GM12872 (cell line): ENCODE data around the gene ZGLP1.

Experiments
- TF ChIP-seq, protein P1 (sequence below): IDR thresholded peaks from 3 replicates; pipeline ENCODE4 v1.5.1; 2011; ENCODE audit warnings: low read depth, mild to moderate bottlenecking, low read length, moderate library complexity; ENCODE audit not compliant: insufficient read depth

Gene ZGLP1

DNA sequence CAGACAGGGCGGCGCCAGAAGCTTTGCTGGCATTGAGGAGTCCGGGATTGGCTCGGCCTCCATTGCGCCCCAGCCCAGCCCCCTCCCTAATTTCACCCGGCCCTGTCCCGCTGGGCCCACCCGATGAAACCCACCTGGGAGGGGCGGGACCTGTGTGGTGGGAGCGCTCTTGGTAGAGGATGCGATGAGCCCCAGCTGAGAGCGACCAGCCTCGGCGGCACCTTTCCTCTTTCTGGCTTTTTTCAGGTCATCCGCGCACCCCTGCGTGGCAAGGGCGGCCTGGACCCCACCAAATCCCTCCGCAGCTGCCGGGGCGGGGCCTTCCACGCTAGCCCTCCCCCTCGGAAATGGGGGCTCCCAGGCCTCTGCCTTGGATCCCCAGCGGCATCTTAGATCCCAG, at the start of gene ZGLP1:
TSS of gene ZGLP1 (minus strand) at position 393 of the 400 bp plus-strand sequence.
- TF ChIP-seq, protein P1, sequence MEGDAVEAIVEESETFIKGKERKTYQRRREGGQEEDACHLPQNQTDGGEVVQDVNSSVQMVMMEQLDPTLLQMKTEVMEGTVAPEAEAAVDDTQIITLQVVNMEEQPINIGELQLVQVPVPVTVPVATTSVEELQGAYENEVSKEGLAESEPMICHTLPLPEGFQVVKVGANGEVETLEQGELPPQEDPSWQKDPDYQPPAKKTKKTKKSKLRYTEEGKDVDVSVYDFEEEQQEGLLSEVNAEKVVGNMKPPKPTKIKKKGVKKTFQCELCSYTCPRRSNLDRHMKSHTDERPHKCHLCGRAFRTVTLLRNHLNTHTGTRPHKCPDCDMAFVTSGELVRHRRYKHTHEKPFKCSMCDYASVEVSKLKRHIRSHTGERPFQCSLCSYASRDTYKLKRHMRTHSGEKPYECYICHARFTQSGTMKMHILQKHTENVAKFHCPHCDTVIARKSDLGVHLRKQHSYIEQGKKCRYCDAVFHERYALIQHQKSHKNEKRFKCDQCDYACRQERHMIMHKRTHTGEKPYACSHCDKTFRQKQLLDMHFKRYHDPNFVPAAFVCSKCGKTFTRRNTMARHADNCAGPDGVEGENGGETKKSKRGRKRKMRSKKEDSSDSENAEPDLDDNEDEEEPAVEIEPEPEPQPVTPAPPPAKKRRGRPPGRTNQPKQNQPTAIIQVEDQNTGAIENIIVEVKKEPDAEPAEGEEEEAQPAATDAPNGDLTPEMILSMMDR, result no peak

DNA sequence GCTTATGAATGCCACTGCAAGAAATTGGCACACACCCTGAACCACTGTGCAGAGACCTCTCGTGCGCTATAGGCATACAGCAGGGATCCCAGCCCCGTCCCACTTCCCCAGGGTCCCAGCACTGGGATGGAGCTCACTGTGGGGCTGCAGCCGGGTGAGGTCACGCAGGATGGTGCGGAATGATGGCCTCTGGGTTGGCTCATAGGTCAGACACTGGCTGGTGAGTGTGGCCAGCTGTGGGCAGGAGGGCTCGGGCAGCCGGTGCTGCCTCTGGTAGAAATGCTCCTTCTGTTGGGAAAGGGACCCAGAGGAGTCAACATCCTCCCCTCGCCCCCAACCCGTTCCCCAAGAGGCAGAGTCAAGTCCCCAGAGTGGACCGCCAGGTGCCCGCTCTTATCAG, 46.8 kb upstream of the ZGLP1 start:
- TF ChIP-seq, protein P1, result no peak

DNA sequence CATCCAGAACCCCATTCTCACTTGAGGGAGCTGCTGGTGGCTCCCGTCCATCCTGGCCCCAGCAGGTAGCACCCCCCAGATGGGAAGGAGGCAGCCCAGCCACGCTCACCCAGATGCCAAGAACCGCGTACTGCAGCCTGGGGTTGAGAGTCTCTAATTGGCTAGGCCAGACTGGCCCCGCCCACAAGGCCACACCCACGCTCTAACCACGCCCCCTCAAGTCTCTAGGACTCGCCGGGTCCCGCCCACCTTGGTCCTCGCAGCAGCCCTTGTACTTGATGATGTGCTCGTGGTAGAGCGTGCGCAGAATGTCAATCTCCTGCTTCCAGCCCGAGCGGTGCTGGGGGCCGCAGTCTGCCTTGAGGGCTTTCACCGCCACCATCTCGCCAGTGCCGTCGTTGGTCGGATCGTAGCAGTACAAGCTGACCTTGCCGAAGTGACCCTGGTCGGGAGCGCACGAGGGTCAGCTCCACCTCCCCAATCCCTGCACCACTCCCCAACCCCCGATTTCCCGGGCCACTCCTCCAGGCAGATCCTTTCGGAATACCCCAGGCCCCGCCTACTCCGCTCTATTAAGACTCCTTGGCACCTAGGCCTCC, 44.3 kb upstream of the ZGLP1 start:
- TF ChIP-seq, protein P1, result no peak

DNA sequence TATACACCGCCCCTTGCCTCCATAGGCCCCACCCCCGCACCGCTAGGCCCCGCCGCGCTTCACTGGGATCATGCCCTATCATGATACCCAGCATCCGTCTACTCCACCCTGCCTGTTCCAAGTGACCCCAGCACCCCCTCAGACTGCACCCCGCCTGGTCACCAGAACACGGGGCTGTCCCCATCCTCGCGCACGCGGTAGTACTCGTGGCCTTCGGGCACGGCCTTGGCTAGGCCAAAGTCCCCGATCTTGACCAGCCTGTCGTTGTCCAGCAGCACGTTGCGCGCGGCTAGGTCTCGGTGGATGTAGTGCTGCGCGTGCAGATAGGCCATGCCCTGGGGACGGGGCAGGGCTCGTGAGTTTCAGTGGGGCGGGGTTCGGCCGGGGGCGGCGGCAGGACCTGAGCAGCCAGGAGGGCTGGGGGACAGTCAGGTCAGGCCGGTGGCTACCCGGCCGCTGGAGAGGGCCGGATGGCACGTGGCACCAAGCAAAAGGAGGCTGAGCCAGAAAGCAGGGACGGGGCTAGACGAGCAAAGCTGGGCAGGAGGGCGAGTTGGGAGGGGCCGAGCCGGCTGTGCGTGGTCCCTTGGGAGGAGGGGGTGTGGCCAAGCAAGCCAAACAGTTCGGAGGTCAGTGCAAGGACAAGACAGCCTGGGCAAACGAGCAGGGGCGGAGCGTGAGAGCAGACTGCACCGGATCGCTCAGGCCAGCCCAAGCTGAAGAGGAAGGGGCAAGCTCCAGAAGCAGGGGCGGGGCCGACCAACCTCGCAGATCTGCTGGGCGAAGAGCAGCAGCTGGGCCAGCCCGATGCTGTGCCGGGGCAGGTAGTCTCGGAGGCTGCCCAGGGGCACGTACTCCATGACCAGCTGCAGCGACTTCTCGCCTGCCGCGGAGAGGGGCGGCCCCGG, 43.4 kb upstream of the ZGLP1 start:
- TF ChIP-seq, protein P1, result no peak

DNA sequence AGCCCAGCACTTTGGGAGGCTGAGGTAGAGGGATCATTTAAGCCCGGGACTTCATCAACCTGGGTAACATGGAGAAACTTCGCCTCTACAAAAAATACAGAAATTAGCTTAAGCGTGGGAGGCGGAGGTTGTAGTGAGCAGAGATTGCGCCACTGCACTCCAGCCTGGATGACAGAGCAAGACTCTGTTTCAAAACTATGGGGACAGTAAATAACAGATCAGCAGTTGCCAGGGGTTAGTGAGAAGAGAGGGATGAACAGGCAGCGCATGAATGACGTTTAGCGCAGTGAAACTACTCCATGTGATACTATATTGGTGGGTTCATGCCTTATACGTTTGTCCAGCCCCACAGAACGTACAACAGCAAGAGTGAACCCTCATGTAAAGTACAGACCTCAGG, 36.9 kb upstream of the ZGLP1 start:
- TF ChIP-seq, protein P1, result no peak

DNA sequence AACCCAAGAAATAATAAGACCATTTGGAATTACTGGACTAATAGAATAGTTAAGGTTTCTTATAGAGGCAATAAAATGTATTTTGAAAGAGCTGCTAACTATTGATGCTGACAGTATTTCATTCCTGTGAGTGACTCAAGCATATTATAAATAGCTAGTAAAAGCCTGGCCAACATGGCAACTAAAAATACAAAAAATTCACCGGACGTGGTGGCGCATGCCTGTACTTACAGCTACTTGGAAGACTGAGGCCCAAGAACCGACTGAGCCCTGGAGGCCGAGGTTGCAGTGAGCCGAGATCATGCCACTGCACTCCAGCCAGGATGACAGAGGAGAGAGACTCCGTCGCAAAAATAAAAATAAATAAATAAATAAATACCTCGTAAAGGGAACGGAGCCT, 35.2 kb upstream of the ZGLP1 start:
- TF ChIP-seq, protein P1, result no peak

DNA sequence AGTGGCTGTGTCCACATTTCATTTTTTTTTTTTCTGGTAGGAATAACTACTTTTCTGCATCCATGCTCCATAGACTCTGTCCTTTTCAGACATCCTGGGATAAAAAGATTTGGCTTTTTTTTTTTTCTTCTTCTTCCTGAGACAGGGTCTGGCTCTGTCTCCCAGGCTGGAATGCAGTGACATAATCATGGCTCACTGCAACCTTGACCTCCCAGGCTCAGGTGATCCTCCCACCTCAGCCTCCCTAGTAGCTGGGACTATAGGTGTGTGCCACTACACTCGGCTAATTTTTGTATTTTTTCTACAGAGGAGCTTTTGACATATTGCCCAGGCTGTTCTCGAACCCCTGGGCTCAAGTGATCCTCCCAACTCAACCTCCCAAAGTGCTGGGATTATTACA, 33.9 kb upstream of the ZGLP1 start:
- TF ChIP-seq, protein P1, result no peak
